ENCODE data around the gene USP35.

Gene USP35

GRCh38 chr11:78230161-78230877, 41.6 kb downstream of the USP35 start:
- in situ Hi-C loops (cut with MboI; ENCODE audit: low sequenced_read_pairs) = loop anchor here (25.0 kb wide), 1 partner anchor 207 kb away; no protein-coding TSS in a partner anchor

GRCh38 chr11:78231962-78232501, 43.3 kb downstream of the USP35 start:
- in situ Hi-C loops (cut with MboI; ENCODE audit: low sequenced_read_pairs) = loop anchor here (25.0 kb wide), 1 partner anchor 205 kb away; no protein-coding TSS in a partner anchor

- in situ Hi-C loops (cut with MboI; ENCODE audit: low sequenced_read_pairs) = loop anchor here (25.0 kb wide), 1 partner anchor 204 kb away; no protein-coding TSS in a partner anchor
Measured at GRCh38 chr11:78233046-78233445, 44.3 kb downstream of the USP35 start.

GRCh38 chr11:78234006-78234405, 45.3 kb downstream of the USP35 start:
- in situ Hi-C loops (cut with MboI; ENCODE audit: low sequenced_read_pairs) = loop anchor here (25.0 kb wide), 1 partner anchor 203 kb away; no protein-coding TSS in a partner anchor

GRCh38 chr11:78237293-78238046, 48.8 kb downstream of the USP35 start:
- in situ Hi-C loops (cut with MboI; ENCODE audit: low sequenced_read_pairs) = loop anchor here (25.0 kb wide), 1 partner anchor 200 kb away; no protein-coding TSS in a partner anchor

- in situ Hi-C loops (cut with MboI; ENCODE audit: low sequenced_read_pairs) = loop anchor here (25.0 kb wide), 1 partner anchor 198 kb away; no protein-coding TSS in a partner anchor
Measured at GRCh38 chr11:78239781-78240180, 51.1 kb downstream of the USP35 start.

GRCh38 chr11:78241475-78241874, 52.8 kb downstream of the USP35 start:
- in situ Hi-C loops (cut with MboI; ENCODE audit: low sequenced_read_pairs) = loop anchor here (25.0 kb wide), 1 partner anchor 196 kb away; no protein-coding TSS in a partner anchor

GRCh38 chr11:78244080-78244479, 55.4 kb downstream of the USP35 start:
- in situ Hi-C loops (cut with MboI; ENCODE audit: low sequenced_read_pairs) = loop anchor here (25.0 kb wide), 1 partner anchor 193 kb away; no protein-coding TSS in a partner anchor

GRCh38 chr11:78244546-78245255, 56.0 kb downstream of the USP35 start:
- in situ Hi-C loops (cut with MboI; ENCODE audit: low sequenced_read_pairs) = loop anchor here (25.0 kb wide), 1 partner anchor 193 kb away; no protein-coding TSS in a partner anchor

GRCh38 chr11:78248191-78248590, 59.5 kb downstream of the USP35 start:
- in situ Hi-C loops (cut with MboI; ENCODE audit: low sequenced_read_pairs) = loop anchor here (25.0 kb wide), 1 partner anchor 189 kb away; no protein-coding TSS in a partner anchor

- in situ Hi-C loops (cut with MboI; ENCODE audit: low sequenced_read_pairs) = loop anchor here (25.0 kb wide), 1 partner anchor 188 kb away; no protein-coding TSS in a partner anchor
Measured at GRCh38 chr11:78248903-78249302, 60.2 kb downstream of the USP35 start.

- in situ Hi-C loops (cut with MboI; ENCODE audit: low sequenced_read_pairs) = no loop called here
Measured at GRCh38 chr11:78250099-78250498, 61.4 kb downstream of the USP35 start.

GRCh38 chr11:78251083-78251775, 62.5 kb downstream of the USP35 start:
- in situ Hi-C loops (cut with MboI; ENCODE audit: low sequenced_read_pairs) = no loop called here

GRCh38 chr11:78253797-78254196, 65.1 kb downstream of the USP35 start:
- in situ Hi-C loops (cut with MboI; ENCODE audit: low sequenced_read_pairs) = no loop called here

- in situ Hi-C loops (cut with MboI; ENCODE audit: low sequenced_read_pairs) = no loop called here
Measured at GRCh38 chr11:78254268-78254667, 65.5 kb downstream of the USP35 start.

GRCh38 chr11:78255919-78256318, 67.2 kb downstream of the USP35 start:
- in situ Hi-C loops (cut with MboI; ENCODE audit: low sequenced_read_pairs) = no loop called here

- in situ Hi-C loops (cut with MboI; ENCODE audit: low sequenced_read_pairs) = no loop called here
Measured at GRCh38 chr11:78256962-78257361, 68.2 kb downstream of the USP35 start.

GRCh38 chr11:78257654-78258053, 68.9 kb downstream of the USP35 start:
- in situ Hi-C loops (cut with MboI; ENCODE audit: low sequenced_read_pairs) = no loop called here

GRCh38 chr11:78259777-78260487, 71.2 kb downstream of the USP35 start:
- in situ Hi-C loops (cut with MboI; ENCODE audit: low sequenced_read_pairs) = no loop called here
